Measurements from ENCODE around the gene TYMP. TPM values are rescaled to one million over a fixed set of nuclear protein-coding genes. Genes with fewer than 3 reads are reported as not detected.

TYMP gene
- polyA plus RNA-seq, 1 donor (not counting 4 experiments of a cell fraction or from before 2014, with no cell fraction given) = 25.5 TPM

DNA sequence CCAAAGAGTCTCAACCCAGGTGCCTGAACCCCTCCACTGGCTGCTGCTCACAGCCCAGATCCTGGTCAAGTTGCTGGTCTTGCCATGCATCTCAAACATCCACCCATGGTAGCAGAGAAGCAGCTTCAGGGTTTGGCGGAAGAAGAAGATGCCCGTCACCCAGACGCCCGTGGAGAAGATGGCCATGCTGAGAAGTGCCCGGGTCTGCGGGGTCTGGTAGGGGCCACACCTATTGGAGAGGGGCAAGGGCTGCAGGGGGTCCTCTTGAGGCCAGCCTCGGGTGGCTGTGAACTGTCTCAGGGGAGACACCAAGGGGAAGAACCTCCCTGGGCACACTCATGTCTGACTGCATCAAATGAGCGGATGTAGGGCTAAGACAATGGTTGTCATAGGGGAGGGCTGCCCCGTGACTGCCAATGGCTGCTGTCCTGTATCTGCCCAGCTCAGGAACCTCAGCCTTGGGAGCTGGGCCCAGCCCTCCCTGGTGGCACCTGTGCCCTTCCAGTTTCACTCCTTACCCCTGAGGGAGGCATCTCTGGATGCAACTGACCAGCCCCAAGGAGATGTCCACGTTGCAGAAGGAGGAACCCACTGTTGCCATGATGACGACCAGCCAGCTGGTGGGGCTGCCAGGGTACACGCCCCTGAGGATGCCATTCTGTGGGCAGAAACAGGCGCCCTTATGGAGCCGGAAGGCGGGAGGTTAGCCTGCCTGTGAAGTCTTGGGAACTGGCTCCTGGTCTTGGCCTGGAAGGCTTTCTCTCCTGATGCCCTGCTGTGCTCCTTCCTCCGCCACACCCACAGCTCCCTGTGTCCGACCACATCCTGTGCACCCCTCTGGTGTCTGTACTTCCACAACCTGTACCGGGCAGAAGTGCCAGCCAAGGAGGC is 47.2 kb upstream of the TYMP start:
- H3K4me3 ChIP-seq (ENCODE audit: control insufficient read depth in 2 of 3, extremely low read depth in 1 of 3, insufficient read depth in 2 of 3, low read depth in 1 of 3, low read length in 3 of 3) = no peak overlapping the region
- no peaks in the 10 kb centered on the region for H3K9me1 ChIP-seq (ENCODE audit: control insufficient read depth, extremely low read depth, insufficient read depth, low read length)
- DNase-seq (ENCODE audit: low read depth, low spot score) (no peak), FAIRE-seq (no peak)
- H4K20me1 ChIP-seq (ENCODE audit: control insufficient read depth, extremely low read depth, insufficient read depth, low read length) = no peaks in the 10 kb centered on the region
- H3K4me1 ChIP-seq (ENCODE audit: control insufficient read depth, extremely low read depth, insufficient read depth, low read length) = peaks cover 7% of the 10 kb centered on the region
- dilution Hi-C loops (cut with MboI; ENCODE audit: extremely low pct_ligation_motif_present, low sequenced_read_pairs) = no loop called here
- H3K27me3 ChIP-seq (ENCODE audit: control insufficient read depth, extremely low read depth, insufficient read depth, low read length) = no peaks in the 10 kb centered on the region
- peaks cover 12 to 14% of the 10 kb centered on the region in 2 experiments for H3K36me3 ChIP-seq (ENCODE audit: control insufficient read depth in 2 of 2, extremely low read depth in 1 of 2, insufficient read depth in 2 of 2, low read length in 2 of 2)
- H3K9ac ChIP-seq (ENCODE audit: control insufficient read depth, extremely low read depth, insufficient read depth, low read length) = no peak overlapping the region
- peaks cover 10% of the 10 kb centered on the region for H3K79me2 ChIP-seq (ENCODE audit: control insufficient read depth, insufficient read depth, low read length)
- TF ChIP-seq EZH2 (IDR thresholded peaks at IDR 0.05; ENCODE audit: low read length) (no peak), CTCF (optimal IDR thresholded peaks at IDR 0.05 in 1 of 3, IDR thresholded peaks at IDR 0.05 in 1 of 3, conservative IDR thresholded peaks at IDR 0.05 in 1 of 3; ENCODE audit: extremely low read depth in 1 of 3, insufficient read depth in 2 of 3, low read length in 3 of 3) (no peak)
- no peak overlapping the region for H3K27ac ChIP-seq (ENCODE audit: control insufficient read depth, insufficient read depth, low read length)
- no peaks in the 10 kb centered on the region for H3K9me3 ChIP-seq (ENCODE audit: control insufficient read depth, low read depth, low read length)
- H3K4me2 ChIP-seq (ENCODE audit: control insufficient read depth, extremely low read depth, insufficient read depth, low read depth, low read length) = no peak overlapping the region
- H2AFZ ChIP-seq (ENCODE audit: control insufficient read depth, low read length) = no peak overlapping the region

DNA sequence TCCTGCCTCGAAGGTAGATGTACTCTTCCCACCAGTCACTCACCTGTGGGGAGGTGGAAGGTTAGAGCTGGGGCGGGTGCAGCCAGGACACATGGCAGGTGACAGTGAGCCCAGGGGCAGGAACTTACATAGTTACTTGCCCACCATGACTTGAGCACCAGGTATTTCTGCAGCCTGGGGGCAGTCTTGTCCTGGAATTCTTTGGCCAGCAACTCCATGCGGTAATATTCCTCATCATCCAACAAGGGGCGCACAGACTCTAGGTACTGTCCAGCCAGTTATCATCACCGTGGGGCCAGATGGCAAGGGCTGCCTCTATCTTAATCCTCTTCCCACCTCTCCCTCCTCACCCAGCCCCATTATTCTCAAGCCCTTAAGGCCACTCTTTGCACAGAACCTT is 46.3 kb upstream of the TYMP start:
- Histone ChIP-seq H4K20me1 (ENCODE audit: control insufficient read depth, extremely low read depth, insufficient read depth, low read length) (no peaks in the 10 kb centered on the region), H3K4me1 (ENCODE audit: control insufficient read depth, extremely low read depth, insufficient read depth, low read length) (no peaks in the 10 kb centered on the region), H3K9ac (ENCODE audit: control insufficient read depth, extremely low read depth, insufficient read depth, low read length) (no peak overlapping the region), H3K27ac (ENCODE audit: control insufficient read depth, insufficient read depth, low read length) (no peak overlapping the region), H3K4me2 (ENCODE audit: control insufficient read depth, extremely low read depth, insufficient read depth, low read depth, low read length) (no peak overlapping the region), H3K9me3 (ENCODE audit: control insufficient read depth, low read depth, low read length) (no peaks in the 10 kb centered on the region), H3K4me3 (ENCODE audit: control insufficient read depth in 2 of 3, extremely low read depth in 1 of 3, insufficient read depth in 2 of 3, low read depth in 1 of 3, low read length in 3 of 3) (no peak overlapping the region), H3K9me1 (ENCODE audit: control insufficient read depth, extremely low read depth, insufficient read depth, low read length) (no peaks in the 10 kb centered on the region), H3K36me3 (ENCODE audit: control insufficient read depth in 2 of 2, extremely low read depth in 1 of 2, insufficient read depth in 2 of 2, low read length in 2 of 2) (peaks cover 20 to 21% of the 10 kb centered on the region in 2 experiments), H2AFZ (ENCODE audit: control insufficient read depth, low read length) (no peak overlapping the region), H3K27me3 (ENCODE audit: control insufficient read depth, extremely low read depth, insufficient read depth, low read length) (no peaks in the 10 kb centered on the region), H3K79me2 (ENCODE audit: control insufficient read depth, insufficient read depth, low read length) (no peaks in the 10 kb centered on the region)
- TF ChIP-seq CTCF (optimal IDR thresholded peaks at IDR 0.05 in 1 of 3, IDR thresholded peaks at IDR 0.05 in 1 of 3, conservative IDR thresholded peaks at IDR 0.05 in 1 of 3; ENCODE audit: extremely low read depth in 1 of 3, insufficient read depth in 2 of 3, low read length in 3 of 3) (peak in 1 of 3 experiments; percentile 60), EZH2 (IDR thresholded peaks at IDR 0.05; ENCODE audit: low read length) (no peak)
- DNase-seq (ENCODE audit: low read depth, low spot score) (peak; percentile 26), FAIRE-seq (no peak)
- dilution Hi-C loops (cut with MboI; ENCODE audit: extremely low pct_ligation_motif_present, low sequenced_read_pairs) = no loop called here

All from keratinocyte (primary cell).